ENCODE results near the gene PXMP2. TPM values are rescaled to one million over a fixed set of nuclear protein-coding genes. Genes with fewer than 3 reads are reported as not detected.

The PXMP2 gene
- total RNA-seq, 4 donors from 2014 or later, result 39.7 to 68.4 (median 55.8) TPM

DNA sequence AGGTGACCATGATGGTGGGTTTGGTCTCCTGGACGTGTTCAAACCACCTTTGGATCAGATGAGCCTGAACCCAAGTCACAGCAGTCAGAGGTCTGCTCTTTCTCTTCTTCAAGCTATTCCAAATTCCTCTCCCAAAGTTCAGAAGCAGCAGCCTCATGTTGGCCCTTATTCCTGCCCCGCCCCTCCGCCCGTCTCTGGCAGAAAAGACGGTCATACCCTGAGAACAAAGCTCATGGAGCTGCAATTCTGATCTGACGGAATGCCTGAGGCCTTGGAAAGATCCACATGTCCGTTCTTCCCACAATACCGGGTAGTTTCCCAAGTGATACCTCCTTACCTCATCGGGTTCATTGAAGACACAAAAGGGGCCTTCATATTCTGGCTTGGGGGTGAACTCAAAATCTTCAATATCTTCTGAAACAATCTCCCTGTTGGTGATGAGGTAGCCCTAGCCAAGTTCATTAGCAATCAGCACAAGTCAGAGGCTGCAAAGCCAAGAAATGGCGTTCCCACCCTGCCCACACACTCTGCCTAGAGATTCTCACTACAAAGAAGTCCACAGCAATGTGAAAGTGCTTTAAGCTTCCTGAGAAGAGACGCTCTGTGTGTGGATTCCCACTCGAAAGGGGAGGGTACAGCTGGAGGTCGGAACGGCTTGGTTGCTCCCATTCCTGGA is 11.5 kb upstream of the PXMP2 start:
- H3K36me3 ChIP-seq, result peaks cover 45 to 93% (median 67%) of the 10 kb centered on the region in 4 donors
- no peaks in the 10 kb centered on the region for H3K27me3 ChIP-seq
- no peaks in the 10 kb centered on the region for H3K9me3 ChIP-seq
- H3K4me3 ChIP-seq, result no peak overlapping the region
- 92% methylated on average over 14 of the region's 14 CpGs for WGBS
- TF ChIP-seq POLR2AphosphoS5 (IDR thresholded peaks at IDR 0.05) (no peak), EP300 (IDR thresholded peaks at IDR 0.05) (no peak), POLR2A (IDR thresholded peaks at IDR 0.05; ENCODE audit: low read depth) (no peak), CTCF (IDR thresholded peaks at IDR 0.05) (no peak)
- no peak overlapping the region for H3K27ac ChIP-seq (replicated peaks in 1 of 4)
- intact Hi-C loops (cut with DNase I), result no loop called here
- no peaks in the 10 kb centered on the region for H3K4me1 ChIP-seq
- no peak for DNase-seq (ENCODE audit: extremely low spot score)

DNA sequence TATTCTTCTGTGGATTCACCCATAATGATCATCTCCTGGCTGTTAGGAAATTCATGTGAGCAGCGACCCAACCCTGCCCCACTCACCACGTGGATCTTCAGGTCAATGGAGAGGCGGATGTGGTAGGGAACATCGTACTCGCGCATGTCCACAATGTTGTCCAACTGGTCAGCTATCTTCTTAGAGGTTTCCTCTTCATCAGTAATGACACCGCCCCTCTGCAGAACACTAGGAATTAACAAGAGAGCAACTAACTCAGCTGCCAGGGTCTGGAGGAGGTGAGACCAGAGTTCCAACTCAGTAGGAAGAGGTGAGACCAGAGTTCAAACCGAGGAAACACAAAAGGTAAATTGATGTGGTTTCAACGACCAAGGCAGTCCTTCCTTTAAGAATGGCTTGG is 9.9 kb upstream of the PXMP2 start:
- intact Hi-C loops (cut with DNase I), result no loop called here
- 95% methylated on average over 9 of the region's 9 CpGs for WGBS

GRCh38 chr12:132685400-132685799 is 2.0 kb upstream of the PXMP2 start:
- Histone ChIP-seq H3K36me3 (peaks cover 0 to under 1% (median 0%) of the 10 kb centered on the region in 4 donors), H3K9me3 (no peaks in the 10 kb centered on the region), H3K27ac (replicated peaks in 1 of 4) (no peak overlapping the region), H3K4me3 (no peak overlapping the region), H3K27me3 (no peaks in the 10 kb centered on the region), H3K4me1 (peaks cover 9 to 27% (median 24%) of the 10 kb centered on the region in 4 donors)
- intact Hi-C loops (cut with DNase I), result no loop called here
- no peak for DNase-seq (ENCODE audit: extremely low spot score)
- 75% methylated on average over 5 of the region's 5 CpGs for WGBS
- TF ChIP-seq POLR2A (IDR thresholded peaks at IDR 0.05; ENCODE audit: low read depth) (no peak), POLR2AphosphoS5 (IDR thresholded peaks at IDR 0.05) (no peak), CTCF (IDR thresholded peaks at IDR 0.05) (no peak), EP300 (IDR thresholded peaks at IDR 0.05) (no peak)

More for the DNA sequence above, 9.9 kb upstream of the PXMP2 start:
- H3K36me3 ChIP-seq, result peaks cover 33 to 77% (median 57%) of the 10 kb centered on the region in 4 donors
- no peaks in the 10 kb centered on the region for H3K4me1 ChIP-seq
- H3K27me3 ChIP-seq, result no peaks in the 10 kb centered on the region
- no peak for TF ChIP-seq EP300 (IDR thresholded peaks at IDR 0.05)
- TF ChIP-seq POLR2A (IDR thresholded peaks at IDR 0.05; ENCODE audit: low read depth), result no peak
- no peak for TF ChIP-seq CTCF (IDR thresholded peaks at IDR 0.05)
- no peak for TF ChIP-seq POLR2AphosphoS5 (IDR thresholded peaks at IDR 0.05)
- DNase-seq (ENCODE audit: extremely low spot score), result no peak
- no peak overlapping the region for H3K4me3 ChIP-seq
- H3K27ac ChIP-seq (replicated peaks in 1 of 4), result no peak overlapping the region
- no peaks in the 10 kb centered on the region for H3K9me3 ChIP-seq

DNA sequence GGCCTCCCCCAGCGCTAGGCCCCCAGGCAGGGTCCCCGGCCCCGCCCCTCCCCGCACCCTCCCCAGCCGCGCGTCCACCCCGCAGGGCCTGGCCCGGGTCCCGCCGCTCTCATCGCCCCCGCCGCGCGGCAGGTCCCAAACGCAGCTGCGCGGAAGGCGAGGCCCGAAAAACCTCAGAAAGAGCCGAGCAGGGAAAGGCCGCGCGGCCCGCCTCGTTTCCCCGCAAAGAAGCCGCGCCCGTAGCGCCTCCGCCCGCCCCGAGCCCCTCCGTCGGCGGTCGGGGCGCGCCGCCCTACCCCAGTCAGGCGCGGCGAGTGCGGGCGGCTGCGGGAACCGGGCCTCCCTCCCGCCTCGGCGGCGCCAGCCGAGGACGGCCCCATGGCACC is 569 bp upstream of the PXMP2 start:
- no peak for TF ChIP-seq POLR2A (IDR thresholded peaks at IDR 0.05; ENCODE audit: low read depth)
- TF ChIP-seq EP300 (IDR thresholded peaks at IDR 0.05), result no peak
- TF ChIP-seq CTCF (IDR thresholded peaks at IDR 0.05), result no peak
- no peak for TF ChIP-seq POLR2AphosphoS5 (IDR thresholded peaks at IDR 0.05)
- peak overlapping the region; percentile 79 to 98 (median 92) for H3K4me3 ChIP-seq
- intact Hi-C loops (cut with DNase I), result no loop called here
- peaks cover 0 to 14% (median 2%) of the 10 kb centered on the region in 4 donors for H3K36me3 ChIP-seq
- peak overlapping the region; percentile 76 to 91 (median 80) for H3K27ac ChIP-seq (replicated peaks in 1 of 4)
- WGBS, result no CpG with 5 or more reads among the region's 55 CpGs
- no peaks in the 10 kb centered on the region for H3K27me3 ChIP-seq
- no peaks in the 10 kb centered on the region for H3K9me3 ChIP-seq
- H3K4me1 ChIP-seq, result peaks cover 9 to 27% (median 24%) of the 10 kb centered on the region in 4 donors
- DNase-seq (ENCODE audit: extremely low spot score), result no peak

Measured in esophagus muscularis mucosa (tissue), 4 donors.